ENCODE measurements around the gene LEP. TPM values are rescaled to one million over a fixed set of nuclear protein-coding genes. Genes with fewer than 3 reads are reported as not detected.

Gene LEP
- total and polyA plus RNA-seq, 2 of the 8 experiments (the other 6 are each of a cell fraction or from before 2014, with no cell fraction given) = not detected

DNA sequence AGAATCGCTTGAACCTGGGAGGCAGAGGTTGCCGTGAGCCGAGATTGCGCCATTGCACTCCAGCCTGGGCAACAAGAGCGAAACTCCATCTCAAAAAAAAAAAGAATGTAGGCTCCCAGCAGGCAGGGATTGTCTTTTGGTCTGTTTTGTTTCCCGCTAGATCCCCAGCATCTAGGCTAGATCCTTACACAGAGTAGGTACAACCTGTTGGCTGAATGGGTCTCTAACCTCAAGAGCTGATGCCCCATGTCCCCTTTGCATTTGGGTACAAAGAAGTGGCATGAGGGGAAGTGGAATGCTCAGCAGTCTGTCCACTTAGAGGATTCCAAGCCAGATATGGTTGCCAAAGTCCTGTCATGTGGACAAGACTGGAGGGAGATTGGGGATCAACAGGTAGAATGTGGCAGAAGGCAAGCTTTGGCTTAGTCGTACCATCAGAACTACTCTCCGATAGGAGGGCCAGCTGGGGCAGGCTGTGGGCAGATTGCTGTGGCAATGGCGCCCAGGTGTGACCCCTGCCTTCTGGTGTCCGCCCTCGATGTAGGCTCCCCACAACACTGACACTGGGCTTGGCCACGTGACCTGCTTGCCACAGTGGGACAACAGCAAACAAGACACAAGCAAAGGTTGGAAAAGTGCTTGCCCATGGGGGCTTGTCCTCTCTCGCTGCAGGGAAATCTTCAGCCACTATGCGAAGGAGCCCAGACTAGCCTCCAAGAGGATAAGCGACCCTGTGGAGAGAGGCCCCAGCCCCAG lies 21.4 kb downstream of the LEP start (continued):
- TF ChIP-seq CTBP2 (IDR thresholded peaks at IDR 0.05; ENCODE audit: borderline replicate concordance, insufficient read depth, insufficient read length, low read length) (no peak), CREB1 (IDR thresholded peaks at IDR 0.05) (no peak)
